Measurements from ENCODE around the gene CSMD2.

Gene CSMD2

GRCh38 chr1:33655496-33655895 lies 509.5 kb downstream of the CSMD2 start:
- TF ChIP-seq CTCF (IDR thresholded peaks at IDR 0.05) = no peak
- Histone ChIP-seq H3K27ac (no peak overlapping the region), H3K4me3 (no peak overlapping the region)
- no peak for DNase-seq (ENCODE audit: low spot score)

GRCh38 chr1:33654267-33654834 lies 510.7 kb downstream of the CSMD2 start:
- Histone ChIP-seq H3K27ac (no peak overlapping the region), H3K4me3 (no peak overlapping the region)
- no peak for DNase-seq (ENCODE audit: low spot score)
- no peak for TF ChIP-seq CTCF (IDR thresholded peaks at IDR 0.05)

- Histone ChIP-seq H3K27ac (no peak overlapping the region), H3K4me3 (no peak overlapping the region)
- no peak for DNase-seq (ENCODE audit: low spot score)
- TF ChIP-seq CTCF (IDR thresholded peaks at IDR 0.05) = no peak
Measured at GRCh38 chr1:33653226-33653625, 511.8 kb downstream of the CSMD2 start.

GRCh38 chr1:33650708-33651107 lies 514.3 kb downstream of the CSMD2 start:
- no peak for DNase-seq (ENCODE audit: low spot score)

GRCh38 chr1:33649759-33650158 lies 515.3 kb downstream of the CSMD2 start:
- Histone ChIP-seq H3K4me3 (no peak overlapping the region), H3K27ac (no peak overlapping the region)
- no peak for DNase-seq (ENCODE audit: low spot score)
- TF ChIP-seq CTCF (IDR thresholded peaks at IDR 0.05) = no peak

More at GRCh38 chr1:33650708-33651107, 514.3 kb downstream of the CSMD2 start:
- no peak overlapping the region for H3K4me3 ChIP-seq
- TF ChIP-seq CTCF (IDR thresholded peaks at IDR 0.05) = no peak
- no peak overlapping the region for H3K27ac ChIP-seq

- Histone ChIP-seq H3K4me3 (no peak overlapping the region), H3K27ac (no peak overlapping the region)
- TF ChIP-seq CTCF (IDR thresholded peaks at IDR 0.05) = no peak
- DNase-seq (ENCODE audit: low spot score) = no peak
Measured at GRCh38 chr1:33643216-33643615, 521.8 kb downstream of the CSMD2 start.

GRCh38 chr1:33641104-33641830 lies 523.8 kb downstream of the CSMD2 start:
- no peak for TF ChIP-seq CTCF (IDR thresholded peaks at IDR 0.05)
- no peak overlapping the region for H3K27ac ChIP-seq
- DNase-seq (ENCODE audit: low spot score) = no peak
- H3K4me3 ChIP-seq = no peak overlapping the region

Measured in coronary artery (tissue), 2 donors.